Measurements from ENCODE around the gene BIRC2. TPM values are rescaled to one million over a fixed set of nuclear protein-coding genes. Genes with fewer than 3 reads are reported as not detected.

Gene BIRC2
- total RNA-seq, 1 experiment from 2014 or later, result 36.1 TPM

DNA sequence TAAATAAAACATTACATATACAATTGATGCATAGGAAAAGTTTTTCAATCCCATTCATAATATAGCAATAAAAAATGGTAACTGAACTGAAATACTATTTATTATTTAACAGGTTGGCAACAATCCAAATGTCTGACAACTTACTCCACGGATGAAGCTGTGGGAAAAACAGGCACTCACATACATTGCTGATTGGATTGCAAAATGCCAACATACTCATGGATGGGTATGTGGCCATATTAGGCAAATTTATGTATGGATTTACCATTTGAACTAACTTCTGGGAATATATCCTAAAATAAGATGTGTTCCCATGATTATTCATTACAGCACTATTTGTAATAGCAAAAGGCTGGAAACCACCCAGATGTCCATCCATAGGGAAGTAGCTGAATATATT is 3.2 kb upstream of the BIRC2 start:
- BruUV-seq (replicated peaks), result no TSS peak
- no peaks in the 10 kb centered on the region for H3K36me3 ChIP-seq (ENCODE audit: low read depth, low read length)
- peaks cover 27% of the 10 kb centered on the region for H3K4me1 ChIP-seq (ENCODE audit: insufficient read depth, low read length)
- H3K9me3 ChIP-seq (ENCODE audit: low read length), result no peaks in the 10 kb centered on the region
- DNase-seq (peak; percentile 41), ATAC-seq (no peak)
- peaks cover 6% of the 10 kb centered on the region for H3F3A ChIP-seq (ENCODE audit: low read length, unreplicated experiment)
- H4K20me1 ChIP-seq (ENCODE audit: low read length), result peaks cover 5% of the 10 kb centered on the region
- H3K4me2 ChIP-seq (ENCODE audit: low read length), result no peak overlapping the region
- TF ChIP-seq EZH2 (IDR thresholded peaks at IDR 0.05; ENCODE audit: low read length, unreplicated experiment) (no peak), EZH2phosphoT487 (IDR thresholded peaks at IDR 0.05; ENCODE audit: borderline replicate concordance, low read length) (no peak)
- TF ChIP-seq, protein P1, sequence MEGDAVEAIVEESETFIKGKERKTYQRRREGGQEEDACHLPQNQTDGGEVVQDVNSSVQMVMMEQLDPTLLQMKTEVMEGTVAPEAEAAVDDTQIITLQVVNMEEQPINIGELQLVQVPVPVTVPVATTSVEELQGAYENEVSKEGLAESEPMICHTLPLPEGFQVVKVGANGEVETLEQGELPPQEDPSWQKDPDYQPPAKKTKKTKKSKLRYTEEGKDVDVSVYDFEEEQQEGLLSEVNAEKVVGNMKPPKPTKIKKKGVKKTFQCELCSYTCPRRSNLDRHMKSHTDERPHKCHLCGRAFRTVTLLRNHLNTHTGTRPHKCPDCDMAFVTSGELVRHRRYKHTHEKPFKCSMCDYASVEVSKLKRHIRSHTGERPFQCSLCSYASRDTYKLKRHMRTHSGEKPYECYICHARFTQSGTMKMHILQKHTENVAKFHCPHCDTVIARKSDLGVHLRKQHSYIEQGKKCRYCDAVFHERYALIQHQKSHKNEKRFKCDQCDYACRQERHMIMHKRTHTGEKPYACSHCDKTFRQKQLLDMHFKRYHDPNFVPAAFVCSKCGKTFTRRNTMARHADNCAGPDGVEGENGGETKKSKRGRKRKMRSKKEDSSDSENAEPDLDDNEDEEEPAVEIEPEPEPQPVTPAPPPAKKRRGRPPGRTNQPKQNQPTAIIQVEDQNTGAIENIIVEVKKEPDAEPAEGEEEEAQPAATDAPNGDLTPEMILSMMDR (conservative IDR thresholded peaks at IDR 0.05; ENCODE audit: low read depth, low read length), result no peak
- intact Hi-C loops (cut with micrococcal nuclease), result loop anchor here (10.0 kb wide), 1 partner anchor 429 kb away; the partner anchor contains the start of genes ANGPTL5 and CEP126
- CTCF ChIA-PET, result interaction anchor here (0.6 kb wide), 1 partner anchor 50 kb away, joined by 3 read pairs; no protein-coding TSS in a partner anchor
- no peak overlapping the region for H3K9ac ChIP-seq (ENCODE audit: low read length)
- no peak overlapping the region for H3K4me3 ChIP-seq (ENCODE audit: low read length)
- H3K9me2 ChIP-seq (replicated peaks; ENCODE audit: low read length), result no peaks in the 10 kb centered on the region
- no peak overlapping the region for H2AFZ ChIP-seq (ENCODE audit: low read length)
- H3K27ac ChIP-seq (ENCODE audit: low read length), result peak overlapping the region; percentile 90; the same call in 1 of the 2 replicates
- POLR2A ChIA-PET (ENCODE audit: unreplicated experiment), result no interaction called here
- H3K79me2 ChIP-seq (ENCODE audit: low read length), result peaks cover 16% of the 10 kb centered on the region
- H3K27me3 ChIP-seq (ENCODE audit: low read length), result no peaks in the 10 kb centered on the region

GRCh38 chr11:102345904-102346303 is 1.1 kb upstream of the BIRC2 start:
- Histone ChIP-seq H3K4me3 (ENCODE audit: low read length) (peak overlapping the region; percentile 88), H4K20me1 (ENCODE audit: low read length) (peaks cover 9% of the 10 kb centered on the region), H3F3A (ENCODE audit: low read length, unreplicated experiment) (peaks cover 6% of the 10 kb centered on the region), H3K9ac (ENCODE audit: low read length) (peak overlapping the region; percentile 91), H2AFZ (ENCODE audit: low read length) (peak overlapping the region; percentile 97), H3K79me2 (ENCODE audit: low read length) (peaks cover 37% of the 10 kb centered on the region), H3K9me3 (ENCODE audit: low read length) (no peaks in the 10 kb centered on the region), H3K27ac (ENCODE audit: low read length) (peak overlapping the region; percentile 90), H3K9me2 (replicated peaks; ENCODE audit: low read length) (no peaks in the 10 kb centered on the region), H3K27me3 (ENCODE audit: low read length) (no peaks in the 10 kb centered on the region), H3K4me2 (ENCODE audit: low read length) (peak overlapping the region; percentile 84), H3K36me3 (ENCODE audit: low read depth, low read length) (peaks cover 9% of the 10 kb centered on the region; the same call in 1 of the 2 replicates), H3K4me1 (ENCODE audit: insufficient read depth, low read length) (peaks cover 34% of the 10 kb centered on the region)
- intact Hi-C loops (cut with micrococcal nuclease), result loop anchor here (1.0 to 10.0 kb wide), 8 partner anchors 39 to 431 kb away; partner anchors contain the start of genes ANGPTL5, CEP126, TMEM123 and YAP1
- TF ChIP-seq EZH2phosphoT487 (IDR thresholded peaks at IDR 0.05; ENCODE audit: borderline replicate concordance, low read length) (no peak), EZH2 (IDR thresholded peaks at IDR 0.05; ENCODE audit: low read length, unreplicated experiment) (no peak)
- TF ChIP-seq, protein P1 (conservative IDR thresholded peaks at IDR 0.05; ENCODE audit: low read depth, low read length), result no peak
- ChIA-PET POLR2A (ENCODE audit: unreplicated experiment) (interaction anchor here (0.6 kb wide), 1 partner anchor 52 kb away, joined by 3 read pairs; no protein-coding TSS in a partner anchor), CTCF (no interaction called here)
- ATAC-seq (peak; percentile 31), DNase-seq (peak; percentile 85)
- BruUV-seq (replicated peaks), result no TSS peak

DNA sequence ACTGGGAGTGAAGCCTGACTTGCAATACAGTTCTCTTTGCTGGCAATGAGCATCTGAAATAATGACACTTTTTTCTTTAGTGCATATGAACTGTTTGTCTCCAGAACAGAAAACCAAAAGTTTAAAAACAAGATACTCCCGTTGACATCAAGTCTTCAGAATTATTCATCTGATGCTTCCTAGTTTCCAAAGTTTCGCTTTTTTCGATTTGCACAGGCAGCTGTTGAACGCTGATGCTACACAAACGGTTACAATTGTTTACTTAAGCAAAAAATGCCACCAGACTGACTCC is 612 bp upstream of the BIRC2 start:
- TF ChIP-seq, protein P1 (conservative IDR thresholded peaks at IDR 0.05; ENCODE audit: low read depth, low read length), result no peak
- no peak for TF ChIP-seq EZH2phosphoT487 (IDR thresholded peaks at IDR 0.05; ENCODE audit: borderline replicate concordance, low read length)
- TF ChIP-seq EZH2 (IDR thresholded peaks at IDR 0.05; ENCODE audit: low read length, unreplicated experiment), result no peak
- no peaks in the 10 kb centered on the region for H3K9me3 ChIP-seq (ENCODE audit: low read length)
- H3K79me2 ChIP-seq (ENCODE audit: low read length), result peaks cover 41% of the 10 kb centered on the region
- H4K20me1 ChIP-seq (ENCODE audit: low read length), result peaks cover 9% of the 10 kb centered on the region
- DNase-seq, result no peak
- H3K4me3 ChIP-seq (ENCODE audit: low read length), result peak overlapping the region; percentile 88
- peaks cover 34% of the 10 kb centered on the region for H3K4me1 ChIP-seq (ENCODE audit: insufficient read depth, low read length)
- H3F3A ChIP-seq (ENCODE audit: low read length, unreplicated experiment), result peaks cover 6% of the 10 kb centered on the region
- H3K27me3 ChIP-seq (ENCODE audit: low read length), result no peaks in the 10 kb centered on the region
- peak overlapping the region; percentile 97 for H2AFZ ChIP-seq (ENCODE audit: low read length)
- peaks cover 10% of the 10 kb centered on the region; the same call in 1 of the 2 replicates for H3K36me3 ChIP-seq (ENCODE audit: low read depth, low read length)
- H3K27ac ChIP-seq (ENCODE audit: low read length), result peak overlapping the region; percentile 90
- no TSS peak for BruUV-seq (replicated peaks)
- peak overlapping the region; percentile 84 for H3K4me2 ChIP-seq (ENCODE audit: low read length)
- intact Hi-C loops (cut with micrococcal nuclease), result loop anchor here (1.0 to 10.0 kb wide), 7 partner anchors 39 to 432 kb away; partner anchors contain the start of genes ANGPTL5, CEP126, TMEM123 and YAP1
- no peaks in the 10 kb centered on the region for H3K9me2 ChIP-seq (replicated peaks; ENCODE audit: low read length)
- ATAC-seq, result no peak
- CTCF ChIA-PET, result no interaction called here
- POLR2A ChIA-PET (ENCODE audit: unreplicated experiment), result interaction anchor here (0.7 kb wide), 1 partner anchor 34 kb away, joined by 14 read pairs; no protein-coding TSS in a partner anchor
- peak overlapping the region; percentile 91 for H3K9ac ChIP-seq (ENCODE audit: low read length)
